WTC11 (cell line): ENCODE data around the gene UCKL1. TPM values are rescaled to one million over a fixed set of nuclear protein-coding genes. Genes with fewer than 3 reads are reported as not detected.

Source experiments
- ATAC-seq: fragments of 200-7000 bp; cut with Tn5 transposase; 2 replicates; pipeline ENCODE4 v1.10.0; 2021; ENCODE audit warnings: mild to moderate bottlenecking, moderate library complexity
- CTCF ChIA-PET: fragments of 300-600 bp; sonication (Branson Sonifier 250); formaldehyde crosslinking; loops from one replicate; lab custom pipeline; 2021; ENCODE audit warnings: antibody characterized with exemption; lab: Charles Lee
- POLR2A ChIA-PET: fragments of 350-600 bp; sonication (Branson Sonifier 250); formaldehyde crosslinking; loops from one replicate; lab custom pipeline; 2021; ENCODE audit warnings: antibody characterized with exemption; lab: Charles Lee
- DNase-seq: peaks from one replicate; pipeline ENCODE4 v3.0.0; 2021; ENCODE audit warnings: low spot score
- H3K27ac Mint-ChIP-seq: 2 replicates; pipeline ENCODE4 v1.8.0; 2021; ENCODE audit warnings: mixed read lengths
- H3K27me3 Mint-ChIP-seq: 2 replicates; pipeline ENCODE4 v1.8.0; 2021; ENCODE audit warnings: low read depth, mild to moderate bottlenecking, moderate library complexity, mixed read lengths
- H3K36me3 Mint-ChIP-seq: 2 replicates; pipeline ENCODE4 v1.8.0; 2021; ENCODE audit warnings: mixed read lengths
- H3K4me1 Mint-ChIP-seq: 2 replicates; pipeline ENCODE4 v1.8.0; 2022; ENCODE audit warnings: mixed read lengths
- H3K4me3 Mint-ChIP-seq: 2 replicates; pipeline ENCODE4 v1.8.0; 2021; ENCODE audit warnings: mild to moderate bottlenecking, moderate library complexity, mixed read lengths
- H3K9me3 Mint-ChIP-seq: 2 replicates; pipeline ENCODE4 v1.8.0; 2021; ENCODE audit warnings: mixed read lengths
- ESRRA ChIP-seq: sonication (generic); formaldehyde crosslinking; IDR thresholded peaks from 2 replicates; pipeline ENCODE4 v1.8.1; 2022; ENCODE audit warnings: mild to moderate bottlenecking, missing genetic modification reagents, borderline replicate concordance
- HMGA2 ChIP-seq: fragments of 250-450 bp; sonication (Bioruptor Pico); IDR thresholded peaks from 2 replicates; pipeline ENCODE4 v1.4.0; 2021; ENCODE audit warnings: mild to moderate bottlenecking, moderate library complexity
- KAT7 ChIP-seq: sonication (generic); formaldehyde crosslinking; IDR thresholded peaks from 2 replicates; pipeline ENCODE4 v1.8.1; 2023; ENCODE audit warnings: missing genetic modification reagents, mild to moderate bottlenecking, borderline replicate concordance
- MYBL2 ChIP-seq: sonication (generic); formaldehyde crosslinking; IDR thresholded peaks from 2 replicates; pipeline ENCODE4 v1.8.1; 2023; ENCODE audit warnings: mild to moderate bottlenecking, moderate library complexity, missing genetic modification reagents
- PRRX2 ChIP-seq: fragments of 250-450 bp; sonication (Bioruptor Pico); IDR thresholded peaks from 2 replicates; pipeline ENCODE4 v1.8.0; 2021; ENCODE audit warnings: mild to moderate bottlenecking
- TEAD4 ChIP-seq: sonication (generic); formaldehyde crosslinking; IDR thresholded peaks from 2 replicates; pipeline ENCODE4 v1.8.0; 2022; ENCODE audit warnings: mild to moderate bottlenecking, missing genetic modification reagents
- ZNF232 ChIP-seq: sonication (generic); formaldehyde crosslinking; IDR thresholded peaks from 2 replicates; pipeline ENCODE4 v1.8.0; 2022; ENCODE audit warnings: mild to moderate bottlenecking, missing genetic modification reagents
- total RNA-seq: library from RNA; stranded (reverse); gene quantifications from 3 replicates; pipeline ENCODE4 v1.2.3, GENCODE V29; 2021
- TF ChIP-seq, protein P1 (sequence below): sonication (generic); formaldehyde crosslinking; IDR thresholded peaks from 2 replicates; pipeline ENCODE4 v1.8.0; 2023; ENCODE audit warnings: missing genetic modification reagents, mild to moderate bottlenecking, borderline replicate concordance
- TF ChIP-seq, protein P2 (sequence below): sonication (generic); formaldehyde crosslinking; IDR thresholded peaks from 2 replicates; pipeline ENCODE4 v1.8.1; 2023; ENCODE audit warnings: mild to moderate bottlenecking, missing genetic modification reagents, moderate library complexity
- TF ChIP-seq, protein P3 (sequence below): sonication (generic); formaldehyde crosslinking; IDR thresholded peaks from 2 replicates; pipeline ENCODE4 v1.8.1; 2023; ENCODE audit warnings: mild to moderate bottlenecking, moderate library complexity, missing genetic modification reagents
- TF ChIP-seq, protein P4 (sequence below): fragments of 250-450 bp; sonication (Bioruptor Pico); conservative IDR thresholded peaks from 2 replicates; pipeline ENCODE4 v1.9.0; 2021; ENCODE audit warnings: mild to moderate bottlenecking
- TF ChIP-seq, protein P5 (sequence below): sonication (generic); formaldehyde crosslinking; IDR thresholded peaks from 2 replicates; pipeline ENCODE4 v1.8.1; 2023; ENCODE audit warnings: mild to moderate bottlenecking, missing genetic modification reagents, borderline replicate concordance
- TF ChIP-seq, protein P6 (sequence below): fragments of 250-450 bp; sonication (Bioruptor Pico); IDR thresholded peaks from 2 replicates; pipeline ENCODE4 v2.1.2; 2022; ENCODE audit warnings: mild to moderate bottlenecking, moderate library complexity
- TF ChIP-seq, protein P7 (sequence below): sonication (generic); formaldehyde crosslinking; IDR thresholded peaks from 2 replicates; pipeline ENCODE4 v1.8.0; 2022; ENCODE audit warnings: mild to moderate bottlenecking, missing genetic modification reagents

UCKL1 gene
- total RNA-seq, 1 experiment from 2014 or later: 51.2 TPM

DNA sequence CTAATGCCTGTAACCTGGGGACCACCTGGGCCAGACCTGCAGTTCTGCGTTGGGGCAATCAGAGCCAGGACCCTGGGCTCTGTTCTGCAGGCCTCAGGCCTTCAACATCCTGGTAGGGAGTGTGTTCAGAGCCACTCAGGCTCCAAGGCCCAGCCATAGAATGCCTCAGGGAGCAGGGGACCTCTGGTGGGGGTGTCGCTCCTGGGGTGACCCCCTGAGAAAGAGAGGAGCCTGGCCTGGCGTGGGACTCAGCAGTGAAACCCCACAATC, 12.5 kb downstream of the UCKL1 start:
- ChIA-PET POLR2A (no interaction called here), CTCF (interaction anchor here (2.1 kb wide), 1 partner anchor 10 kb away, joined by 11 read pairs; no protein-coding TSS in a partner anchor)
- no peak for DNase-seq
- H3K27me3 Mint-ChIP-seq: no peaks in the 10 kb centered on the region
- no peak for ATAC-seq
- TF ChIP-seq TEAD4 (CRISPR knock-in tag) (no peak), PRRX2 (CRISPR knock-in tag) (no peak), MYBL2 (no peak), ESRRA (CRISPR knock-in tag) (no peak), ZNF232 (no peak), KAT7 (CRISPR knock-in tag) (no peak)
- TF ChIP-seq, protein P1, sequence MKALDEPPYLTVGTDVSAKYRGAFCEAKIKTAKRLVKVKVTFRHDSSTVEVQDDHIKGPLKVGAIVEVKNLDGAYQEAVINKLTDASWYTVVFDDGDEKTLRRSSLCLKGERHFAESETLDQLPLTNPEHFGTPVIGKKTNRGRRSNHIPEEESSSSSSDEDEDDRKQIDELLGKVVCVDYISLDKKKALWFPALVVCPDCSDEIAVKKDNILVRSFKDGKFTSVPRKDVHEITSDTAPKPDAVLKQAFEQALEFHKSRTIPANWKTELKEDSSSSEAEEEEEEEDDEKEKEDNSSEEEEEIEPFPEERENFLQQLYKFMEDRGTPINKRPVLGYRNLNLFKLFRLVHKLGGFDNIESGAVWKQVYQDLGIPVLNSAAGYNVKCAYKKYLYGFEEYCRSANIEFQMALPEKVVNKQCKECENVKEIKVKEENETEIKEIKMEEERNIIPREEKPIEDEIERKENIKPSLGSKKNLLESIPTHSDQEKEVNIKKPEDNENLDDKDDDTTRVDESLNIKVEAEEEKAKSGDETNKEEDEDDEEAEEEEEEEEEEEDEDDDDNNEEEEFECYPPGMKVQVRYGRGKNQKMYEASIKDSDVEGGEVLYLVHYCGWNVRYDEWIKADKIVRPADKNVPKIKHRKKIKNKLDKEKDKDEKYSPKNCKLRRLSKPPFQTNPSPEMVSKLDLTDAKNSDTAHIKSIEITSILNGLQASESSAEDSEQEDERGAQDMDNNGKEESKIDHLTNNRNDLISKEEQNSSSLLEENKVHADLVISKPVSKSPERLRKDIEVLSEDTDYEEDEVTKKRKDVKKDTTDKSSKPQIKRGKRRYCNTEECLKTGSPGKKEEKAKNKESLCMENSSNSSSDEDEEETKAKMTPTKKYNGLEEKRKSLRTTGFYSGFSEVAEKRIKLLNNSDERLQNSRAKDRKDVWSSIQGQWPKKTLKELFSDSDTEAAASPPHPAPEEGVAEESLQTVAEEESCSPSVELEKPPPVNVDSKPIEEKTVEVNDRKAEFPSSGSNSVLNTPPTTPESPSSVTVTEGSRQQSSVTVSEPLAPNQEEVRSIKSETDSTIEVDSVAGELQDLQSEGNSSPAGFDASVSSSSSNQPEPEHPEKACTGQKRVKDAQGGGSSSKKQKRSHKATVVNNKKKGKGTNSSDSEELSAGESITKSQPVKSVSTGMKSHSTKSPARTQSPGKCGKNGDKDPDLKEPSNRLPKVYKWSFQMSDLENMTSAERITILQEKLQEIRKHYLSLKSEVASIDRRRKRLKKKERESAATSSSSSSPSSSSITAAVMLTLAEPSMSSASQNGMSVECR (CRISPR knock-in tag): no peak
- TF ChIP-seq, protein P2, sequence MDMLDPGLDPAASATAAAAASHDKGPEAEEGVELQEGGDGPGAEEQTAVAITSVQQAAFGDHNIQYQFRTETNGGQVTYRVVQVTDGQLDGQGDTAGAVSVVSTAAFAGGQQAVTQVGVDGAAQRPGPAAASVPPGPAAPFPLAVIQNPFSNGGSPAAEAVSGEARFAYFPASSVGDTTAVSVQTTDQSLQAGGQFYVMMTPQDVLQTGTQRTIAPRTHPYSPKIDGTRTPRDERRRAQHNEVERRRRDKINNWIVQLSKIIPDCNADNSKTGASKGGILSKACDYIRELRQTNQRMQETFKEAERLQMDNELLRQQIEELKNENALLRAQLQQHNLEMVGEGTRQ: no peak
- TF ChIP-seq, protein P3, sequence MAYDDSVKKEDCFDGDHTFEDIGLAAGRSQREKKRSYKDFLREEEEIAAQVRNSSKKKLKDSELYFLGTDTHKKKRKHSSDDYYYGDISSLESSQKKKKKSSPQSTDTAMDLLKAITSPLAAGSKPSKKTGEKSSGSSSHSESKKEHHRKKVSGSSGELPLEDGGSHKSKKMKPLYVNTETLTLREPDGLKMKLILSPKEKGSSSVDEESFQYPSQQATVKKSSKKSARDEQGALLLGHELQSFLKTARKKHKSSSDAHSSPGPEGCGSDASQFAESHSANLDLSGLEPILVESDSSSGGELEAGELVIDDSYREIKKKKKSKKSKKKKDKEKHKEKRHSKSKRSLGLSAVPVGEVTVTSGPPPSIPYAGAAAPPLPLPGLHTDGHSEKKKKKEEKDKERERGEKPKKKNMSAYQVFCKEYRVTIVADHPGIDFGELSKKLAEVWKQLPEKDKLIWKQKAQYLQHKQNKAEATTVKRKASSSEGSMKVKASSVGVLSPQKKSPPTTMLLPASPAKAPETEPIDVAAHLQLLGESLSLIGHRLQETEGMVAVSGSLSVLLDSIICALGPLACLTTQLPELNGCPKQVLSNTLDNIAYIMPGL: no peak
- peaks cover 8% of the 10 kb centered on the region for H3K4me1 Mint-ChIP-seq
- H3K4me3 Mint-ChIP-seq: no peak overlapping the region
- no peak overlapping the region for H3K27ac Mint-ChIP-seq
- H3K9me3 Mint-ChIP-seq: 0 out of 2 replicates have a peak, but pooled peaks cover 3% of the 10 kb centered on the region
- peaks cover 11% of the 10 kb centered on the region for H3K36me3 Mint-ChIP-seq

DNA sequence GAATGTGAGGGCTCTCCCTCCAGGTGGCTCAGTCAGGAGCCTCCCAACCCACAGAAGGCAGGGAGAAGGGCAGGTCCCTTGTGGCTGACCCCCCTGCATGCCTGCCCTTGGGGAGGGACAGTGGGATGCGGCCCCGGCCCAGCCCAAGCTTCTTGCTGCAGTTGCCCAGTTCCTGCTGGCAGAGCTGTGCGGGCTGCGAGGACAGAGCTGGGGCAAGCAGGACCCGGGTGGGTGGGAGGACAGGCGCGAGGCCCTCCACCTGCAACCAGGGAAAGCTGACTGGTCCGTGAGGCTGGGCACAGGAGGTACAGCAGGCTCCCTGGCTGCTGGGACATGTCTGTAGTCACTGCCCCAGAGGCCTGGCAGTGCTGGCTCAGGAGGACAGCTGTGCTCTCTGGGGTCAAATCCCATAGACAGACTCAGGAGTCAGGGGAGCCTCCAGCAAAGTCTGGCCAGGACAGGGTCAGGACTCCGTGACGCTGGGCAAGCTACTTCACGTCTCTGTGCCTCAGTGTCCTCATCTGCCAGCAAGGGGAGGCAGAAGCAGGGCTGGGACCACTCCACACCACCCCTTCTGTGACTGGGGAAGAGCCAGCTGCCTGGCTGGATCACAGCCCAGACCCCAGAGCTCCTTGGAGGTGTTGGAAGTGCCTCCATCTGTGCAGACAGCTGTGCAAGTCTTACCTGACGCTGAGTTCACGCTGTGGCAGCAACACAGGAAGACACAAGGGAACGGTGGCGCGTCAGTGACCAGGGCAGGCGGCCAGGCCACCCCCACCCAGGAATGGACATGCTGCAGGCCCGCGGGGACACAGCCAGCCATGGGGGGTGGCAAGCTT, 13.0 kb downstream of the UCKL1 start:
- no peak for ATAC-seq
- Mint-ChIP-seq H3K4me3 (no peak overlapping the region), H3K36me3 (peaks cover 9% of the 10 kb centered on the region), H3K4me1 (peaks cover 4% of the 10 kb centered on the region), H3K9me3 (0 out of 2 replicates have a peak, but pooled peaks cover 2% of the 10 kb centered on the region), H3K27ac (no peak overlapping the region), H3K27me3 (no peaks in the 10 kb centered on the region)
- ChIA-PET POLR2A (interaction anchor here (0.5 kb wide), 1 partner anchor 1604 kb away, joined by 7 read pairs; no protein-coding TSS in a partner anchor), CTCF (interaction anchor here (0.7 to 3.6 kb wide), 5 partner anchors 9 to 37 kb away, joined by 3 to 19 read pairs (median 3); partner anchors contain the start of genes SAMD10 and UCKL1)
- no peak for DNase-seq
- TF ChIP-seq, protein P4, sequence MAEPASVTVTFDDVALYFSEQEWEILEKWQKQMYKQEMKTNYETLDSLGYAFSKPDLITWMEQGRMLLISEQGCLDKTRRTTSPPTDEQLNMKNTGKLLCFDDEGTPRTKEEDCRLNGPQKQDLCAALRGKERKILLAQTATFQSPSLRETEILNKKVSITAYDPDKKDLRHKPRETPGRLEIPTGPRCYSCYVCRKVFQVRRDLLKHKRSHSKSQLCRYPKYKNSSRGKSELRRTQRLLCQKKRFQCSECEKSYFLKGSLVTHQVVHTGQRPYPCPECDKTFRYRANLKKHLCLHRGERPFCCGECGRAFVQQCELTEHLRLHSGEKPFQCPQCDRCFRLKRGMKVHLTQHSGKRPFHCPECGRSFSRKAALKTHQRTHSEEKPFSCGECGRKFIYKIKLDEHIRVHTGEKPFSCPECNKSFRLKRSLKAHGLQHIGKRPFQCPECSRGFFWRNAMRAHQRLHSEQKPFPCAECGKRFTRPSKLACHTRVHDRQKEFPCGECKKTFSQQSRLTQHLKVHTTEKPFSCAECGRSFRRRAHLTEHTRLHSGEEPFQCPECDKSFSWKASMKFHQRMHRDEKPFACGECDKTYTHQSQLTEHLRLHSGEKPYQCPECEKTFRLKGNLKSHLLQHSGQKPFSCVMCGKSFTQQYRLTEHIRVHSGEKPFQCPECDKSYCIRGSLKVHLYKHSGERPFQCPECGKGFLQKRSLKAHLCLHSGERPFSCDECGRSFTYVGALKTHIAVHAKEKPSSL (CRISPR knock-in tag): no peak
- TF ChIP-seq HMGA2 (CRISPR knock-in tag): no peak
- no peak for TF ChIP-seq ESRRA (CRISPR knock-in tag)
- TF ChIP-seq, protein P5, sequence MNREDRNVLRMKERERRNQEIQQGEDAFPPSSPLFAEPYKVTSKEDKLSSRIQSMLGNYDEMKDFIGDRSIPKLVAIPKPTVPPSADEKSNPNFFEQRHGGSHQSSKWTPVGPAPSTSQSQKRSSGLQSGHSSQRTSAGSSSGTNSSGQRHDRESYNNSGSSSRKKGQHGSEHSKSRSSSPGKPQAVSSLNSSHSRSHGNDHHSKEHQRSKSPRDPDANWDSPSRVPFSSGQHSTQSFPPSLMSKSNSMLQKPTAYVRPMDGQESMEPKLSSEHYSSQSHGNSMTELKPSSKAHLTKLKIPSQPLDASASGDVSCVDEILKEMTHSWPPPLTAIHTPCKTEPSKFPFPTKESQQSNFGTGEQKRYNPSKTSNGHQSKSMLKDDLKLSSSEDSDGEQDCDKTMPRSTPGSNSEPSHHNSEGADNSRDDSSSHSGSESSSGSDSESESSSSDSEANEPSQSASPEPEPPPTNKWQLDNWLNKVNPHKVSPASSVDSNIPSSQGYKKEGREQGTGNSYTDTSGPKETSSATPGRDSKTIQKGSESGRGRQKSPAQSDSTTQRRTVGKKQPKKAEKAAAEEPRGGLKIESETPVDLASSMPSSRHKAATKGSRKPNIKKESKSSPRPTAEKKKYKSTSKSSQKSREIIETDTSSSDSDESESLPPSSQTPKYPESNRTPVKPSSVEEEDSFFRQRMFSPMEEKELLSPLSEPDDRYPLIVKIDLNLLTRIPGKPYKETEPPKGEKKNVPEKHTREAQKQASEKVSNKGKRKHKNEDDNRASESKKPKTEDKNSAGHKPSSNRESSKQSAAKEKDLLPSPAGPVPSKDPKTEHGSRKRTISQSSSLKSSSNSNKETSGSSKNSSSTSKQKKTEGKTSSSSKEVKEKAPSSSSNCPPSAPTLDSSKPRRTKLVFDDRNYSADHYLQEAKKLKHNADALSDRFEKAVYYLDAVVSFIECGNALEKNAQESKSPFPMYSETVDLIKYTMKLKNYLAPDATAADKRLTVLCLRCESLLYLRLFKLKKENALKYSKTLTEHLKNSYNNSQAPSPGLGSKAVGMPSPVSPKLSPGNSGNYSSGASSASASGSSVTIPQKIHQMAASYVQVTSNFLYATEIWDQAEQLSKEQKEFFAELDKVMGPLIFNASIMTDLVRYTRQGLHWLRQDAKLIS (CRISPR knock-in tag): no peak
- TF ChIP-seq, protein P6, sequence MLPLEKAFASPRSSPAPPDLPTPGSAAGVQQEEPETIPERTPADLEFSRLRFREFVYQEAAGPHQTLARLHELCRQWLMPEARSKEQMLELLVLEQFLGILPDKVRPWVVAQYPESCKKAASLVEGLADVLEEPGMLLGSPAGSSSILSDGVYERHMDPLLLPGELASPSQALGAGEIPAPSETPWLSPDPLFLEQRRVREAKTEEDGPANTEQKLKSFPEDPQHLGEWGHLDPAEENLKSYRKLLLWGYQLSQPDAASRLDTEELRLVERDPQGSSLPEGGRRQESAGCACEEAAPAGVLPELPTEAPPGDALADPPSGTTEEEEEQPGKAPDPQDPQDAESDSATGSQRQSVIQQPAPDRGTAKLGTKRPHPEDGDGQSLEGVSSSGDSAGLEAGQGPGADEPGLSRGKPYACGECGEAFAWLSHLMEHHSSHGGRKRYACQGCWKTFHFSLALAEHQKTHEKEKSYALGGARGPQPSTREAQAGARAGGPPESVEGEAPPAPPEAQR: no peak
- TF ChIP-seq, protein P7, sequence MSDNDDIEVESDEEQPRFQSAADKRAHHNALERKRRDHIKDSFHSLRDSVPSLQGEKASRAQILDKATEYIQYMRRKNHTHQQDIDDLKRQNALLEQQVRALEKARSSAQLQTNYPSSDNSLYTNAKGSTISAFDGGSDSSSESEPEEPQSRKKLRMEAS (CRISPR knock-in tag): no peak
